NCI-H2029 treated with DMSO at 0.1 percent for 48 hours (cell line): ENCODE measurements around the gene DAZL.
A peak's percentile ranks its signal among the peaks of the same experiment; 100 is the strongest.
"Not testable (repeated sequence)": the region's sequence is repeated elsewhere in the genome, so short reads cannot be mapped to it uniquely, and the experiment has no call there.

ENCODE experiments used
- DNase-seq: peaks from one replicate; lab custom pipeline; 2025; lab: John Stamatoyannopoulos, UW

Gene DAZL

GRCh38 chr3:16604887-16605602 is at the start of gene DAZL:
DAZL (minus strand) TSS chr3:16605423; CDS start chr3:16605205, 218 bp downstream.
- DNase-seq = no peak

- DNase-seq = no peak
These were observed 49.8 kb upstream of the DAZL start for GRCh38 chr3:16654976-16655375.

- no peak for DNase-seq
These were observed 48.5 kb upstream of the DAZL start for GRCh38 chr3:16653712-16654111.

- DNase-seq = no peak
These were observed 42.4 kb upstream of the DAZL start for GRCh38 chr3:16647668-16648067.

- no peak for DNase-seq
These were observed 34.6 kb upstream of the DAZL start for GRCh38 chr3:16639806-16640205.

- DNase-seq = no peak
These were observed 28.7 kb upstream of the DAZL start for GRCh38 chr3:16633948-16634347.

GRCh38 chr3:16632395-16632794 is 27.2 kb upstream of the DAZL start:
- DNase-seq = no peak

GRCh38 chr3:16618721-16619120 is 13.5 kb upstream of the DAZL start:
- no peak for DNase-seq

GRCh38 chr3:16617155-16617554 is 11.9 kb upstream of the DAZL start:
- DNase-seq = not testable (repeated sequence)

GRCh38 chr3:16616083-16616482 is 10.9 kb upstream of the DAZL start:
- DNase-seq = no peak

- no peak for DNase-seq
These were observed 9.1 kb upstream of the DAZL start for GRCh38 chr3:16614033-16615031.

- DNase-seq = no peak
These were observed 4.8 kb upstream of the DAZL start for GRCh38 chr3:16609927-16610580.

- no peak for DNase-seq
These were observed 3.6 kb upstream of the DAZL start for GRCh38 chr3:16608816-16609215.

GRCh38 chr3:16607718-16608117 is 2.5 kb upstream of the DAZL start:
- no peak for DNase-seq

GRCh38 chr3:16606398-16606797 is 1.2 kb upstream of the DAZL start:
- no peak for DNase-seq

GRCh38 chr3:16605966-16606365 is 743 bp upstream of the DAZL start:
- DNase-seq = no peak

- no peak for DNase-seq
These were observed 790 bp downstream of the DAZL start for GRCh38 chr3:16604433-16604832.

- no peak for DNase-seq
These were observed 3.7 kb downstream of the DAZL start for GRCh38 chr3:16601537-16602005.

- DNase-seq = peak; percentile 75
These were observed 4.3 kb downstream of the DAZL start for GRCh38 chr3:16600780-16601536.

- DNase-seq = no peak
These were observed 5.5 kb downstream of the DAZL start for GRCh38 chr3:16599694-16600093.

GRCh38 chr3:16596352-16597032 is 8.7 kb downstream of the DAZL start:
- no peak for DNase-seq
